ENCODE measurements around the gene CDK17. TPM values are rescaled to one million over a fixed set of nuclear protein-coding genes. Genes with fewer than 3 reads are reported as not detected.
"Not testable (repeated sequence)": the region's sequence is repeated elsewhere in the genome, so short reads cannot be mapped to it uniquely, and the experiment has no call there.

The CDK17 gene
- total and polyA plus RNA-seq, 4 experiments from 2014 or later = 30.5 to 67.4 (median 49.2) TPM

GRCh38 chr12:96441816-96442215 is 41.6 kb upstream of the CDK17 start:
- intact Hi-C loops (cut with micrococcal nuclease) = no loop called here
- H3K27me3 Mint-ChIP-seq = no peaks in the 10 kb centered on the region
- CTCF ChIA-PET (ENCODE audit: partially characterized antibody) = interaction anchor here (1.0 kb wide), 1 partner anchor 13 kb away, joined by 5 read pairs; no protein-coding TSS in a partner anchor
- H3K36me3 Mint-ChIP-seq = no peaks in the 10 kb centered on the region
- Histone ChIP-seq H3K27ac (ENCODE audit: low read depth, low read length) (no peak overlapping the region), H3K4me1 (ENCODE audit: insufficient read depth, low read length) (peaks cover 29% of the 10 kb centered on the region), H3K27me3 (ENCODE audit: insufficient read depth, low read length) (no peaks in the 10 kb centered on the region), H3K9me3 (ENCODE audit: control insufficient read depth in 1 of 2, low read length in 2 of 2) (no peaks in the 10 kb centered on the region), H3K4me3 (ENCODE audit: low read length in 2 of 2) (no peak overlapping the region), H3K36me3 (ENCODE audit: insufficient read depth, low read length) (no peaks in the 10 kb centered on the region)
- peak overlapping the region in 2 of 8 donors; percentile 13 to 46 for H3K4me3 Mint-ChIP-seq
- POLR2A ChIA-PET (ENCODE audit: partially characterized antibody) = no interaction called here
- peak overlapping the region; percentile 48 to 91 (median 74) for H3K27ac Mint-ChIP-seq
- H3K9me3 Mint-ChIP-seq = no peaks in the 10 kb centered on the region
- H3K4me1 Mint-ChIP-seq = peaks cover 25 to 50% (median 41%) of the 10 kb centered on the region in 4 donors
- peak; percentile 27 to 45 (median 33) for DNase-seq

- H3K27ac Mint-ChIP-seq = peak overlapping the region in 4 of 7 donors; percentile 23 to 70 (median 37)
Observed at GRCh38 chr12:96438330-96438729, 38.1 kb upstream of the CDK17 start.

GRCh38 chr12:96437171-96437445 is 36.9 kb upstream of the CDK17 start:
- intact Hi-C loops (cut with micrococcal nuclease) = no loop called here
- H3K27ac ChIP-seq (ENCODE audit: low read depth, low read length) = no peak overlapping the region
- Mint-ChIP-seq H3K27ac (peak overlapping the region in 5 of 7 donors; percentile 8 to 94 (median 72)), H3K9me3 (peaks cover 0 to 2% (median 0%) of the 10 kb centered on the region in 8 donors), H3K36me3 (no peaks in the 10 kb centered on the region), H3K4me1 (peaks cover 19 to 38% (median 27%) of the 10 kb centered on the region in 4 donors), H3K27me3 (no peaks in the 10 kb centered on the region), H3K4me3 (no peak overlapping the region)
- H3K4me3 ChIP-seq (ENCODE audit: low read length in 2 of 2) = no peak overlapping the region
- H3K27me3 ChIP-seq (ENCODE audit: insufficient read depth, low read length) = no peaks in the 10 kb centered on the region
- no peak for DNase-seq
- H3K36me3 ChIP-seq (ENCODE audit: insufficient read depth, low read length) = no peaks in the 10 kb centered on the region
- no peaks in the 10 kb centered on the region for H3K9me3 ChIP-seq (ENCODE audit: control insufficient read depth in 1 of 2, low read length in 2 of 2)
- peaks cover 24% of the 10 kb centered on the region for H3K4me1 ChIP-seq (ENCODE audit: insufficient read depth, low read length)
- ChIA-PET POLR2A (ENCODE audit: partially characterized antibody) (interaction anchor here (2.6 to 6.6 kb wide), 2 partner anchors 9 to 37 kb away, joined by 13 to 39 read pairs; partner anchors contain the start of gene CDK17), CTCF (ENCODE audit: partially characterized antibody) (interaction anchor here (1.1 kb wide), 2 partner anchors 20 to 37 kb away, joined by 3 read pairs; partner anchors contain the start of gene CDK17)

More at GRCh38 chr12:96438330-96438729, 38.1 kb upstream of the CDK17 start:
- POLR2A ChIA-PET (ENCODE audit: partially characterized antibody) = interaction anchor here (1.0 kb wide), 1 partner anchor 38 kb away, joined by 5 read pairs; the partner anchor contains the start of gene CDK17
- CTCF ChIA-PET (ENCODE audit: partially characterized antibody) = interaction anchor here (1.0 to 1.1 kb wide), 2 partner anchors 16 kb away, joined by 3 read pairs; no protein-coding TSS in a partner anchor
- DNase-seq = no peak
- H3K27ac ChIP-seq (ENCODE audit: low read depth, low read length) = no peak overlapping the region
- Mint-ChIP-seq H3K27me3 (no peaks in the 10 kb centered on the region), H3K4me1 (peaks cover 21 to 42% (median 31%) of the 10 kb centered on the region in 4 donors), H3K9me3 (no peaks in the 10 kb centered on the region), H3K4me3 (no peak overlapping the region), H3K36me3 (no peaks in the 10 kb centered on the region)
- H3K9me3 ChIP-seq (ENCODE audit: control insufficient read depth in 1 of 2, low read length in 2 of 2) = no peaks in the 10 kb centered on the region
- H3K36me3 ChIP-seq (ENCODE audit: insufficient read depth, low read length) = no peaks in the 10 kb centered on the region
- H3K4me3 ChIP-seq (ENCODE audit: low read length in 2 of 2) = no peak overlapping the region
- H3K27me3 ChIP-seq (ENCODE audit: insufficient read depth, low read length) = no peaks in the 10 kb centered on the region
- intact Hi-C loops (cut with micrococcal nuclease) = no loop called here
- peaks cover 25% of the 10 kb centered on the region for H3K4me1 ChIP-seq (ENCODE audit: insufficient read depth, low read length)

- Mint-ChIP-seq H3K27ac (peak overlapping the region in 6 of 7 donors; percentile 52 to 97 (median 91)), H3K4me3 (no peak overlapping the region), H3K4me1 (peaks cover 14 to 33% (median 22%) of the 10 kb centered on the region in 4 donors), H3K27me3 (no peaks in the 10 kb centered on the region), H3K36me3 (no peaks in the 10 kb centered on the region), H3K9me3 (peaks cover 0 to 2% (median 0%) of the 10 kb centered on the region in 8 donors)
- no peak for DNase-seq
- Histone ChIP-seq H3K36me3 (ENCODE audit: insufficient read depth, low read length) (no peaks in the 10 kb centered on the region), H3K27me3 (ENCODE audit: insufficient read depth, low read length) (no peaks in the 10 kb centered on the region), H3K27ac (ENCODE audit: low read depth, low read length) (no peak overlapping the region), H3K9me3 (ENCODE audit: control insufficient read depth in 1 of 2, low read length in 2 of 2) (no peaks in the 10 kb centered on the region), H3K4me1 (ENCODE audit: insufficient read depth, low read length) (peaks cover 19% of the 10 kb centered on the region), H3K4me3 (ENCODE audit: low read length in 2 of 2) (no peak overlapping the region)
- CTCF ChIA-PET (ENCODE audit: partially characterized antibody) = interaction anchor here (1.0 to 3.3 kb wide), 4 partner anchors 9 to 81 kb away, joined by 3 to 17 read pairs (median 3); partner anchors contain the start of gene CDK17
- POLR2A ChIA-PET (ENCODE audit: partially characterized antibody) = interaction anchor here (2.6 to 6.6 kb wide), 2 partner anchors 9 to 36 kb away, joined by 13 to 39 read pairs; partner anchors contain the start of gene CDK17
- intact Hi-C loops (cut with micrococcal nuclease) = no loop called here
Observed at GRCh38 chr12:96436366-96437170, 36.3 kb upstream of the CDK17 start.

GRCh38 chr12:96434107-96434506 is 33.9 kb upstream of the CDK17 start:
- no peaks in the 10 kb centered on the region for H3K36me3 Mint-ChIP-seq
- peak overlapping the region; percentile 4 to 74 (median 56) for H3K4me3 Mint-ChIP-seq
- H3K27ac ChIP-seq (ENCODE audit: low read depth, low read length) = peak overlapping the region; percentile 56
- no peaks in the 10 kb centered on the region for H3K9me3 ChIP-seq (ENCODE audit: control insufficient read depth in 1 of 2, low read length in 2 of 2)
- H3K27me3 Mint-ChIP-seq = no peaks in the 10 kb centered on the region
- H3K4me1 Mint-ChIP-seq = peaks cover 11 to 32% (median 23%) of the 10 kb centered on the region in 4 donors
- ChIA-PET POLR2A (ENCODE audit: partially characterized antibody) (interaction anchor here (1.1 to 6.6 kb wide), 5 partner anchors 12 to 68 kb away, joined by 3 to 39 read pairs (median 4); partner anchors contain the start of gene CDK17), CTCF (ENCODE audit: partially characterized antibody) (interaction anchor here (1.0 to 3.3 kb wide), 4 partner anchors 12 to 83 kb away, joined by 5 to 17 read pairs (median 5); no protein-coding TSS in a partner anchor)
- H3K4me1 ChIP-seq (ENCODE audit: insufficient read depth, low read length) = peaks cover 19% of the 10 kb centered on the region
- intact Hi-C loops (cut with micrococcal nuclease) = loop anchor here (1.0 to 5.0 kb wide), 3 partner anchors 11 to 53 kb away; partner anchors contain the start of gene CFAP54
- peak overlapping the region; percentile 52 to 97 (median 88) for H3K27ac Mint-ChIP-seq
- no peaks in the 10 kb centered on the region for H3K36me3 ChIP-seq (ENCODE audit: insufficient read depth, low read length)
- peaks cover 0 to 2% (median 0%) of the 10 kb centered on the region in 8 donors for H3K9me3 Mint-ChIP-seq
- H3K4me3 ChIP-seq (ENCODE audit: low read length in 2 of 2) = no peak overlapping the region
- DNase-seq = peak; percentile 87 to 92 (median 89)
- H3K27me3 ChIP-seq (ENCODE audit: insufficient read depth, low read length) = no peaks in the 10 kb centered on the region

- H3K4me3 ChIP-seq (ENCODE audit: low read length in 2 of 2); H3K9me3 ChIP-seq (ENCODE audit: control insufficient read depth in 1 of 2, low read length in 2 of 2); DNase-seq; H3K27me3 ChIP-seq (ENCODE audit: insufficient read depth, low read length); H3K36me3 ChIP-seq (ENCODE audit: insufficient read depth, low read length); H3K27me3 Mint-ChIP-seq; H3K27ac ChIP-seq (ENCODE audit: low read depth, low read length); H3K36me3 Mint-ChIP-seq; H3K9me3 Mint-ChIP-seq; H3K4me3 Mint-ChIP-seq: not testable (repeated sequence)
- POLR2A ChIA-PET (ENCODE audit: partially characterized antibody) = interaction anchor here (0.8 to 6.6 kb wide), 2 partner anchors 13 to 33 kb away, joined by 4 to 39 read pairs; partner anchors contain the start of gene CDK17
- intact Hi-C loops (cut with micrococcal nuclease) = loop anchor here (5.0 kb wide), 1 partner anchor 55 kb away; the partner anchor contains the start of gene CFAP54
- Mint-ChIP-seq H3K27ac (peak overlapping the region in 5 of 7 donors; percentile 64 to 88 (median 80)), H3K4me1 (peaks cover 10 to 34% (median 23%) of the 10 kb centered on the region in 4 donors)
- CTCF ChIA-PET (ENCODE audit: partially characterized antibody) = interaction anchor here (0.8 to 3.3 kb wide), 5 partner anchors 13 to 371 kb away, joined by 3 to 17 read pairs (median 5); no protein-coding TSS in a partner anchor
- H3K4me1 ChIP-seq (ENCODE audit: insufficient read depth, low read length) = peaks cover 19% of the 10 kb centered on the region
Observed at GRCh38 chr12:96432496-96433321, 32.5 kb upstream of the CDK17 start.

Measured in CD4-positive, alpha-beta memory T cell (primary cell).